ENCODE measurements around the gene MYO1E.

Gene MYO1E

GRCh38 chr15:59326856-59327255, 45.8 kb downstream of the MYO1E start:
- Histone ChIP-seq H3K27me3 (ENCODE audit: control insufficient read depth in 1 of 2, insufficient read depth in 2 of 2, low read length in 2 of 2) (no peaks in the 10 kb centered on the region), H3K27ac (ENCODE audit: low read depth, low read length) (no peak overlapping the region), H3K9ac (ENCODE audit: low read depth in 1 of 2, low read length in 2 of 2) (no peak overlapping the region), H3K4me1 (ENCODE audit: control insufficient read depth in 1 of 2, insufficient read depth in 2 of 2, low read length in 2 of 2) (peaks cover 22 to 31% of the 10 kb centered on the region in 2 donors), H3K9me3 (ENCODE audit: control insufficient read depth in 1 of 2, low read length in 2 of 2) (no peaks in the 10 kb centered on the region), H3K36me3 (ENCODE audit: control insufficient read depth in 1 of 2, insufficient read depth in 2 of 2, low read length in 2 of 2) (no peaks in the 10 kb centered on the region), H3K4me3 (ENCODE audit: low read depth in 1 of 2, low read length in 2 of 2) (no peak overlapping the region)

GRCh38 chr15:59322056-59322759, 50.5 kb downstream of the MYO1E start:
- H3K4me1 ChIP-seq (ENCODE audit: control insufficient read depth in 1 of 2, insufficient read depth in 2 of 2, low read length in 2 of 2): no peaks in the 10 kb centered on the region
- no peaks in the 10 kb centered on the region for H3K27me3 ChIP-seq (ENCODE audit: control insufficient read depth in 1 of 2, insufficient read depth in 2 of 2, low read length in 2 of 2)
- H3K4me3 ChIP-seq (ENCODE audit: low read depth in 1 of 2, low read length in 2 of 2): no peak overlapping the region
- H3K36me3 ChIP-seq (ENCODE audit: control insufficient read depth in 1 of 2, insufficient read depth in 2 of 2, low read length in 2 of 2): no peaks in the 10 kb centered on the region
- no peak overlapping the region for H3K27ac ChIP-seq (ENCODE audit: low read depth, low read length)
- no peak overlapping the region for H3K9ac ChIP-seq (ENCODE audit: low read depth in 1 of 2, low read length in 2 of 2)
- H3K9me3 ChIP-seq (ENCODE audit: control insufficient read depth in 1 of 2, low read length in 2 of 2): peaks cover 0 to 2% of the 10 kb centered on the region in 2 donors

- H3K9ac ChIP-seq (ENCODE audit: low read depth in 1 of 2, low read length in 2 of 2): no peak overlapping the region
- H3K27me3 ChIP-seq (ENCODE audit: control insufficient read depth in 1 of 2, insufficient read depth in 2 of 2, low read length in 2 of 2): no peaks in the 10 kb centered on the region
- H3K9me3 ChIP-seq (ENCODE audit: control insufficient read depth in 1 of 2, low read length in 2 of 2): peaks cover 0 to 2% of the 10 kb centered on the region in 2 donors
- H3K4me3 ChIP-seq (ENCODE audit: low read depth in 1 of 2, low read length in 2 of 2): no peak overlapping the region
- no peaks in the 10 kb centered on the region for H3K36me3 ChIP-seq (ENCODE audit: control insufficient read depth in 1 of 2, insufficient read depth in 2 of 2, low read length in 2 of 2)
- peaks cover 3 to 7% of the 10 kb centered on the region in 2 donors for H3K4me1 ChIP-seq (ENCODE audit: control insufficient read depth in 1 of 2, insufficient read depth in 2 of 2, low read length in 2 of 2)
- H3K27ac ChIP-seq (ENCODE audit: low read depth, low read length): no peak overlapping the region
These were observed 51.5 kb downstream of the MYO1E start for GRCh38 chr15:59321000-59321689.

GRCh38 chr15:59317211-59317610, 55.5 kb downstream of the MYO1E start:
- H3K27me3 ChIP-seq (ENCODE audit: control insufficient read depth in 1 of 2, insufficient read depth in 2 of 2, low read length in 2 of 2): no peaks in the 10 kb centered on the region
- H3K27ac ChIP-seq (ENCODE audit: low read depth, low read length): no peak overlapping the region
- H3K36me3 ChIP-seq (ENCODE audit: control insufficient read depth in 1 of 2, insufficient read depth in 2 of 2, low read length in 2 of 2): no peaks in the 10 kb centered on the region
- H3K9me3 ChIP-seq (ENCODE audit: control insufficient read depth in 1 of 2, low read length in 2 of 2): peaks cover 0 to 2% of the 10 kb centered on the region in 2 donors
- H3K4me3 ChIP-seq (ENCODE audit: low read depth in 1 of 2, low read length in 2 of 2): no peak overlapping the region
- H3K9ac ChIP-seq (ENCODE audit: low read depth in 1 of 2, low read length in 2 of 2): no peak overlapping the region
- H3K4me1 ChIP-seq (ENCODE audit: control insufficient read depth in 1 of 2, insufficient read depth in 2 of 2, low read length in 2 of 2): peaks cover 19 to 26% of the 10 kb centered on the region in 2 donors

- Histone ChIP-seq H3K4me1 (ENCODE audit: control insufficient read depth in 1 of 2, insufficient read depth in 2 of 2, low read length in 2 of 2) (peaks cover 19 to 26% of the 10 kb centered on the region in 2 donors), H3K36me3 (ENCODE audit: control insufficient read depth in 1 of 2, insufficient read depth in 2 of 2, low read length in 2 of 2) (no peaks in the 10 kb centered on the region), H3K27me3 (ENCODE audit: control insufficient read depth in 1 of 2, insufficient read depth in 2 of 2, low read length in 2 of 2) (no peaks in the 10 kb centered on the region), H3K27ac (ENCODE audit: low read depth, low read length) (no peak overlapping the region), H3K9ac (ENCODE audit: low read depth in 1 of 2, low read length in 2 of 2) (no peak overlapping the region), H3K4me3 (ENCODE audit: low read depth in 1 of 2, low read length in 2 of 2) (no peak overlapping the region), H3K9me3 (ENCODE audit: control insufficient read depth in 1 of 2, low read length in 2 of 2) (no peaks in the 10 kb centered on the region)
These were observed 56.7 kb downstream of the MYO1E start for GRCh38 chr15:59315914-59316451.

GRCh38 chr15:59313641-59314332, 58.9 kb downstream of the MYO1E start:
- Histone ChIP-seq H3K4me1 (ENCODE audit: control insufficient read depth in 1 of 2, insufficient read depth in 2 of 2, low read length in 2 of 2) (peaks cover 22 to 26% of the 10 kb centered on the region in 2 donors), H3K27me3 (ENCODE audit: control insufficient read depth in 1 of 2, insufficient read depth in 2 of 2, low read length in 2 of 2) (no peaks in the 10 kb centered on the region), H3K9me3 (ENCODE audit: control insufficient read depth in 1 of 2, low read length in 2 of 2) (no peaks in the 10 kb centered on the region), H3K27ac (ENCODE audit: low read depth, low read length) (no peak overlapping the region), H3K4me3 (ENCODE audit: low read depth in 1 of 2, low read length in 2 of 2) (no peak overlapping the region), H3K36me3 (ENCODE audit: control insufficient read depth in 1 of 2, insufficient read depth in 2 of 2, low read length in 2 of 2) (no peaks in the 10 kb centered on the region), H3K9ac (ENCODE audit: low read depth in 1 of 2, low read length in 2 of 2) (no peak overlapping the region)

- no peak overlapping the region for H3K4me3 ChIP-seq (ENCODE audit: low read depth in 1 of 2, low read length in 2 of 2)
- H3K36me3 ChIP-seq (ENCODE audit: control insufficient read depth in 1 of 2, insufficient read depth in 2 of 2, low read length in 2 of 2): no peaks in the 10 kb centered on the region
- no peak overlapping the region for H3K27ac ChIP-seq (ENCODE audit: low read depth, low read length)
- H3K4me1 ChIP-seq (ENCODE audit: control insufficient read depth in 1 of 2, insufficient read depth in 2 of 2, low read length in 2 of 2): peaks cover 22 to 26% of the 10 kb centered on the region in 2 donors
- H3K9me3 ChIP-seq (ENCODE audit: control insufficient read depth in 1 of 2, low read length in 2 of 2): no peaks in the 10 kb centered on the region
- no peak overlapping the region for H3K9ac ChIP-seq (ENCODE audit: low read depth in 1 of 2, low read length in 2 of 2)
- H3K27me3 ChIP-seq (ENCODE audit: control insufficient read depth in 1 of 2, insufficient read depth in 2 of 2, low read length in 2 of 2): no peaks in the 10 kb centered on the region
These were observed 60.5 kb downstream of the MYO1E start for GRCh38 chr15:59312205-59312604.

GRCh38 chr15:59311195-59311594, 61.5 kb downstream of the MYO1E start:
- Histone ChIP-seq H3K36me3 (ENCODE audit: control insufficient read depth in 1 of 2, insufficient read depth in 2 of 2, low read length in 2 of 2) (no peaks in the 10 kb centered on the region), H3K9ac (ENCODE audit: low read depth in 1 of 2, low read length in 2 of 2) (no peak overlapping the region), H3K9me3 (ENCODE audit: control insufficient read depth in 1 of 2, low read length in 2 of 2) (no peaks in the 10 kb centered on the region), H3K4me3 (ENCODE audit: low read depth in 1 of 2, low read length in 2 of 2) (no peak overlapping the region), H3K27ac (ENCODE audit: low read depth, low read length) (no peak overlapping the region), H3K27me3 (ENCODE audit: control insufficient read depth in 1 of 2, insufficient read depth in 2 of 2, low read length in 2 of 2) (no peaks in the 10 kb centered on the region), H3K4me1 (ENCODE audit: control insufficient read depth in 1 of 2, insufficient read depth in 2 of 2, low read length in 2 of 2) (peaks cover 19 to 28% of the 10 kb centered on the region in 2 donors)

GRCh38 chr15:59309405-59309804, 63.3 kb downstream of the MYO1E start:
- peaks cover 20 to 37% of the 10 kb centered on the region in 2 donors for H3K4me1 ChIP-seq (ENCODE audit: control insufficient read depth in 1 of 2, insufficient read depth in 2 of 2, low read length in 2 of 2)
- no peak overlapping the region for H3K27ac ChIP-seq (ENCODE audit: low read depth, low read length)

GRCh38 chr15:59307165-59307537, 65.5 kb downstream of the MYO1E start:
- Histone ChIP-seq H3K36me3 (ENCODE audit: control insufficient read depth in 1 of 2, insufficient read depth in 2 of 2, low read length in 2 of 2) (no peaks in the 10 kb centered on the region), H3K27ac (ENCODE audit: low read depth, low read length) (no peak overlapping the region), H3K4me1 (ENCODE audit: control insufficient read depth in 1 of 2, insufficient read depth in 2 of 2, low read length in 2 of 2) (peaks cover 14 to 25% of the 10 kb centered on the region in 2 donors), H3K9ac (ENCODE audit: low read depth in 1 of 2, low read length in 2 of 2) (no peak overlapping the region), H3K27me3 (ENCODE audit: control insufficient read depth in 1 of 2, insufficient read depth in 2 of 2, low read length in 2 of 2) (no peaks in the 10 kb centered on the region), H3K9me3 (ENCODE audit: control insufficient read depth in 1 of 2, low read length in 2 of 2) (no peaks in the 10 kb centered on the region), H3K4me3 (ENCODE audit: low read depth in 1 of 2, low read length in 2 of 2) (no peak overlapping the region)

More at GRCh38 chr15:59309405-59309804, 63.3 kb downstream of the MYO1E start:
- Histone ChIP-seq H3K9me3 (ENCODE audit: control insufficient read depth in 1 of 2, low read length in 2 of 2) (no peaks in the 10 kb centered on the region), H3K4me3 (ENCODE audit: low read depth in 1 of 2, low read length in 2 of 2) (no peak overlapping the region), H3K36me3 (ENCODE audit: control insufficient read depth in 1 of 2, insufficient read depth in 2 of 2, low read length in 2 of 2) (no peaks in the 10 kb centered on the region), H3K27me3 (ENCODE audit: control insufficient read depth in 1 of 2, insufficient read depth in 2 of 2, low read length in 2 of 2) (no peaks in the 10 kb centered on the region), H3K9ac (ENCODE audit: low read depth in 1 of 2, low read length in 2 of 2) (no peak overlapping the region)

Measured in duodenal mucosa (tissue), 2 donors.